ENCODE measurements around the gene TAS2R60.

DNA sequence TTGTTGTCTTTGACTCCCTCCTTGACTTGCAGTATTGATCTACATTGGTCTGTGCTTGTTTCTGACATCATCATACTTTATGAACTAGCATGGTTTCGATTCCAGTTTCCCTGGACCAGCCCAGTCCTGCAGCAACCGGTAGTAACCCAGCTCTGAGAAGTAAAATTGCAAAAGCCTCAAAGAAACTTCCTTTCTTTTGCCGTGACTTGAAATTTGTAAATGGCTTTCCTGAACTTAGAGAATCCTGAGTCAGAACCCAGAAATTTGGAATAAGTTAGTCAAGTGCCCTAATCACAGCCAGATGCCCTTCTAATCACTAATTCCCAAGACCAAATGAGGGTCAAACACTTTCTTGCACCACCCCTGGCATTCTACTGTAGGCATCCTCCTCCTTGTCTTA is 15.0 kb downstream of the TAS2R60 start:
- TF ChIP-seq, protein P1, sequence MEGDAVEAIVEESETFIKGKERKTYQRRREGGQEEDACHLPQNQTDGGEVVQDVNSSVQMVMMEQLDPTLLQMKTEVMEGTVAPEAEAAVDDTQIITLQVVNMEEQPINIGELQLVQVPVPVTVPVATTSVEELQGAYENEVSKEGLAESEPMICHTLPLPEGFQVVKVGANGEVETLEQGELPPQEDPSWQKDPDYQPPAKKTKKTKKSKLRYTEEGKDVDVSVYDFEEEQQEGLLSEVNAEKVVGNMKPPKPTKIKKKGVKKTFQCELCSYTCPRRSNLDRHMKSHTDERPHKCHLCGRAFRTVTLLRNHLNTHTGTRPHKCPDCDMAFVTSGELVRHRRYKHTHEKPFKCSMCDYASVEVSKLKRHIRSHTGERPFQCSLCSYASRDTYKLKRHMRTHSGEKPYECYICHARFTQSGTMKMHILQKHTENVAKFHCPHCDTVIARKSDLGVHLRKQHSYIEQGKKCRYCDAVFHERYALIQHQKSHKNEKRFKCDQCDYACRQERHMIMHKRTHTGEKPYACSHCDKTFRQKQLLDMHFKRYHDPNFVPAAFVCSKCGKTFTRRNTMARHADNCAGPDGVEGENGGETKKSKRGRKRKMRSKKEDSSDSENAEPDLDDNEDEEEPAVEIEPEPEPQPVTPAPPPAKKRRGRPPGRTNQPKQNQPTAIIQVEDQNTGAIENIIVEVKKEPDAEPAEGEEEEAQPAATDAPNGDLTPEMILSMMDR (IDR thresholded peaks at IDR 0.05) = no peak
- TF ChIP-seq POLR2A (IDR thresholded peaks at IDR 0.05) = no peak
- no peak for TF ChIP-seq EP300 (IDR thresholded peaks at IDR 0.05)
- no peak for TF ChIP-seq POLR2AphosphoS5 (IDR thresholded peaks at IDR 0.05)

Data from gastroesophageal sphincter (tissue), 3 donors.